ENCODE measurements around the gene MTHFR. TPM values are rescaled to one million over a fixed set of nuclear protein-coding genes. Genes with fewer than 3 reads are reported as not detected.

Gene MTHFR
- total and polyA plus RNA-seq, 5 experiments from 2014 or later, result 3.7 to 71.7 (median 9.5) TPM

GRCh38 chr1:11790101-11790879 lies 15.5 kb downstream of the MTHFR start:
- ATAC-seq, result no peak
- H3K27ac Mint-ChIP-seq, result peak overlapping the region in 3 of 10 donors; percentile 38 to 52 (median 38)

GRCh38 chr1:11789126-11790067 lies 16.4 kb downstream of the MTHFR start:
- Mint-ChIP-seq H3K9me3 (no peaks in the 10 kb centered on the region), H3K27me3 (no peaks in the 10 kb centered on the region), H3K27ac (peak overlapping the region in 7 of 10 donors; percentile 11 to 83 (median 53)), H3K36me3 (peaks cover 0 to 24% (median 6%) of the 10 kb centered on the region in 3 donors), H3K4me3 (no peak overlapping the region), H3K4me1 (peaks cover 0 to 25% (median 10%) of the 10 kb centered on the region in 4 donors)
- POLR2A ChIA-PET, result no interaction called here
- DNase-seq, result no peak
- no peak for ATAC-seq

More at GRCh38 chr1:11790101-11790879, 15.5 kb downstream of the MTHFR start:
- DNase-seq, result no peak
- Mint-ChIP-seq H3K9me3 (no peaks in the 10 kb centered on the region), H3K36me3 (peaks cover 0 to 29% (median 11%) of the 10 kb centered on the region in 3 donors), H3K4me1 (peaks cover 0 to 21% (median 8%) of the 10 kb centered on the region in 4 donors), H3K27me3 (no peaks in the 10 kb centered on the region), H3K4me3 (no peak overlapping the region)
- POLR2A ChIA-PET, result no interaction called here

- Mint-ChIP-seq H3K36me3 (peaks cover 0 to 21% (median 3%) of the 10 kb centered on the region in 3 donors), H3K27ac (peak overlapping the region in 2 of 10 donors; percentile 31 to 77), H3K27me3 (no peaks in the 10 kb centered on the region), H3K4me1 (peaks cover 0 to 27% (median 12%) of the 10 kb centered on the region in 4 donors), H3K4me3 (no peak overlapping the region), H3K9me3 (no peaks in the 10 kb centered on the region)
- ATAC-seq, result no peak
- POLR2A ChIA-PET, result no interaction called here
- no peak for DNase-seq
Observed at GRCh38 chr1:11788549-11789053, 17.2 kb downstream of the MTHFR start.

GRCh38 chr1:11787804-11788436 lies 17.8 kb downstream of the MTHFR start:
- DNase-seq (no peak), ATAC-seq (no peak)
- Mint-ChIP-seq H3K27ac (peak overlapping the region in 3 of 10 donors; percentile 11 to 77 (median 66)), H3K27me3 (no peaks in the 10 kb centered on the region), H3K4me3 (no peak overlapping the region), H3K4me1 (peaks cover 0 to 27% (median 13%) of the 10 kb centered on the region in 4 donors), H3K9me3 (no peaks in the 10 kb centered on the region), H3K36me3 (peaks cover 0 to 16% (median 3%) of the 10 kb centered on the region in 3 donors)
- POLR2A ChIA-PET, result interaction anchor here (1.6 kb wide), 1 partner anchor 15 kb away, joined by 3 read pairs; no protein-coding TSS in a partner anchor

GRCh38 chr1:11787251-11787803 lies 18.4 kb downstream of the MTHFR start:
- POLR2A ChIA-PET, result interaction anchor here (1.6 kb wide), 1 partner anchor 16 kb away, joined by 3 read pairs; no protein-coding TSS in a partner anchor
- no peaks in the 10 kb centered on the region for H3K9me3 Mint-ChIP-seq
- no peak for DNase-seq

GRCh38 chr1:11786168-11786567 lies 19.6 kb downstream of the MTHFR start:
- Mint-ChIP-seq H3K9me3 (no peaks in the 10 kb centered on the region), H3K4me3 (no peak overlapping the region), H3K27ac (peak overlapping the region in 1 of 10 donors; percentile 62), H3K36me3 (peaks cover 0 to 6% (median 0%) of the 10 kb centered on the region in 3 donors), H3K27me3 (no peaks in the 10 kb centered on the region), H3K4me1 (peaks cover 0 to 27% (median 11%) of the 10 kb centered on the region in 4 donors)
- POLR2A ChIA-PET, result no interaction called here
- DNase-seq, result no peak
- ATAC-seq, result no peak

More at GRCh38 chr1:11787251-11787803, 18.4 kb downstream of the MTHFR start:
- no peak for ATAC-seq
- Mint-ChIP-seq H3K4me1 (peaks cover 0 to 27% (median 13%) of the 10 kb centered on the region in 4 donors), H3K27ac (peak overlapping the region in 2 of 10 donors; percentile 33 to 71), H3K36me3 (peaks cover 0 to 16% (median 0%) of the 10 kb centered on the region in 3 donors), H3K27me3 (no peaks in the 10 kb centered on the region), H3K4me3 (no peak overlapping the region)

GRCh38 chr1:11784993-11785769 lies 20.6 kb downstream of the MTHFR start:
- ATAC-seq, result peak; percentile 48 to 77
- H3K27me3 Mint-ChIP-seq, result no peaks in the 10 kb centered on the region
- H3K9me3 Mint-ChIP-seq, result no peaks in the 10 kb centered on the region
- POLR2A ChIA-PET, result interaction anchor here (1.7 kb wide), 1 partner anchor 21 kb away, joined by 8 read pairs; the partner anchor contains the start of genes CLCN6 and MTHFR
- peak overlapping the region in 5 of 10 donors; percentile 15 to 80 (median 65) for H3K27ac Mint-ChIP-seq
- H3K4me1 Mint-ChIP-seq, result peaks cover 0 to 22% (median 10%) of the 10 kb centered on the region in 4 donors
- no peaks in the 10 kb centered on the region for H3K36me3 Mint-ChIP-seq
- peak in 6 of 10 donors; percentile 18 to 34 (median 30) for DNase-seq
- H3K4me3 Mint-ChIP-seq, result peak overlapping the region in 8 of 10 donors; percentile 26 to 67 (median 52)

GRCh38 chr1:11784256-11784992 lies 21.3 kb downstream of the MTHFR start:
- Mint-ChIP-seq H3K27me3 (no peaks in the 10 kb centered on the region), H3K4me3 (peak overlapping the region in 5 of 10 donors; percentile 10 to 64 (median 36)), H3K36me3 (no peaks in the 10 kb centered on the region), H3K9me3 (no peaks in the 10 kb centered on the region), H3K4me1 (peaks cover 0 to 18% (median 9%) of the 10 kb centered on the region in 4 donors), H3K27ac (peak overlapping the region in 1 of 10 donors; percentile 37)
- DNase-seq (no peak), ATAC-seq (peak; percentile 8 to 19)
- POLR2A ChIA-PET, result interaction anchor here (0.8 to 1.7 kb wide), 2 partner anchors 18 to 22 kb away, joined by 3 to 8 read pairs; partner anchors contain the start of genes CLCN6 and MTHFR

- Mint-ChIP-seq H3K27ac (peak overlapping the region in 3 of 10 donors; percentile 24 to 37 (median 34)), H3K36me3 (no peaks in the 10 kb centered on the region), H3K27me3 (no peaks in the 10 kb centered on the region), H3K9me3 (no peaks in the 10 kb centered on the region), H3K4me1 (peaks cover 0 to 17% (median 9%) of the 10 kb centered on the region in 4 donors), H3K4me3 (peak overlapping the region in 2 of 10 donors; percentile 51 to 52)
- DNase-seq (no peak), ATAC-seq (no peak)
- POLR2A ChIA-PET, result interaction anchor here (0.8 kb wide), 1 partner anchor 19 kb away, joined by 3 read pairs; no protein-coding TSS in a partner anchor
Observed at GRCh38 chr1:11783556-11783955, 22.2 kb downstream of the MTHFR start.

GRCh38 chr1:11782127-11782708 lies 23.5 kb downstream of the MTHFR start:
- H3K27me3 Mint-ChIP-seq, result no peaks in the 10 kb centered on the region
- H3K9me3 Mint-ChIP-seq, result no peaks in the 10 kb centered on the region
- no peaks in the 10 kb centered on the region for H3K36me3 Mint-ChIP-seq
- DNase-seq (no peak), ATAC-seq (no peak)
- H3K4me1 Mint-ChIP-seq, result peaks cover 0 to 17% (median 9%) of the 10 kb centered on the region in 4 donors
- H3K4me3 Mint-ChIP-seq, result no peak overlapping the region
- POLR2A ChIA-PET, result no interaction called here
- no peak overlapping the region for H3K27ac Mint-ChIP-seq
